Measurements from ENCODE around the gene FAM149A.

FAM149A gene

DNA sequence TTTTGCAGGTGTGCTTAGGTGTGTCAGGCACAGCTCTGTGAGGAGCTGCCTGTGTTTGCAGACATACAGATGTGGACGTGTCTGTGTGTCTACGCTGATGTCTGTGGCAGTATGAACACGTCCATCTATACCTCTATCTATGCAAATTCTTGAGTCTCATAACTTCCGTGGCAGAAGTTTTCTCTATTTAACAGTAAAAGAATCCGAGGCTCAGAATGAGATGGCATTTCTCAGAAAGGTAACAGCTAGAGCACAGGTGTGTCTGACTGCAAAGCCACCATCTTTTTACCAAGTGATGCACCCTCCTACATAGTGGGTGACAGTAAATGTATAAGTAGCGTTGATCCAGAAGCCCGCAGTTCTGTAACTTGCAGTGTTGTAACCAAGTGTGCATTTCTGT is 47.0 kb downstream of the FAM149A start:
- DNase-seq (ENCODE audit: insufficient read length, low spot score) (no peak), FAIRE-seq (no peak)

DNA sequence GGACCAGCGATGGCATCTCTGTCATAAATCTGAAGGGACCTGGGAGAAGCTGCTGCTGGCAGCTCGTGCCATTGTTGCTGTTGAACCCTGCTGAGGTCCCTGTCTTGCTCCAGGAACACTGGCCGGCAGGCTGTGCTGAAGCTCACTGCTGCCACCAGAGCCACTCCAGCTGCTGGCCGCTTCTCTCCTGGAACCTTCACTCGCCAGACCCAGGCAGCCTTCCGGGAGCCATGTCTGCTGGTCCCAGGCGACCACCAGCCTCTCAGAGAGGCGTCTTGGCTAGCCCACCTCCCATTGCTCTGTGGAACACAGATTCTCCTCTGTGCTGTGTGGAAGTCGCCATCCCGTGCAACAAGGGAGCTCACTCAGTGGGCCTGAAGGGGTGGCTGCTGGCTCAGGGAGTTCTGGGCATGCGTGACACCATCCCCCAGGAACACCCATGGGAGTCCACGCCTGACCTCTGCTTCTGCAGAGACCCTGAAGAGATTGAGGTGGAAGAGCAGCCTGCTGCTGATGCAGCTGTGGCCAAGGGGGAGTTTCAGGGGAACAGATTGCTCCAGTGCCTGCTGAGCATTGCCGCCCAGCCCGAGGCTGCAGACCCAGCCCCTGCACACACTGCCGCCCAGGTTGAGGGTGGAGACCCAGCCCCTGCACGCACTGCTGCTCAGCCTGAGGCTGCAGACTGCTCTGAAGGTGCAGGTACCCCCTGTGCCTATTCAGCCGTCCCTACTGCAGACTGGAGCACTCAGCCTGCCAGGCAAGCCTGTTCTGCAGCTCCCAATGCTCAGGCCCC is 53.7 kb downstream of the FAM149A start:
- DNase-seq (ENCODE audit: insufficient read length, low spot score) (no peak), FAIRE-seq (no peak)

GRCh38 chr4:186158966-186159365 is 54.5 kb downstream of the FAM149A start:
- DNase-seq (ENCODE audit: insufficient read length, low spot score) (no peak), FAIRE-seq (no peak)

GRCh38 chr4:186159613-186160012 is 55.1 kb downstream of the FAM149A start:
- DNase-seq (ENCODE audit: insufficient read length, low spot score) = no peak

DNA sequence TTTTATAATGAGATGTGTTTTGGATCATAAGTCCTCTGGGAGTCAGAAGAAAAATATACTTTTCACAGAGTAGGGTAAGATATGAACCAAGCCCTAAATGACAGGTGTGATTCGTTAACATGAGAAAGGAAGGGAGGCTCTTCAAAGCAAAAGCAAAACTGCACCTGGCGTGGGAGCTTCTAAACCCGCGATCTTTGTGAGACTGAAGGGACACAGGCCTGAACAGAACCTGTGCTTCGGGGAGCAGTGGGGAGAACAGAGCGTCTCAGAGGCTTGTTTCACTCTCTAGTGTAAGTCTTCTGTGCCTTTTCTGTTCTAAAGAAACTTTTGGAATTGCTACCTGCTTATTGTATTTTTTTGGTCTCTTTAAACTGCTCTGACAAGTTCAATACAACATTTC is 56.6 kb downstream of the FAM149A start:
- DNase-seq (ENCODE audit: insufficient read length, low spot score) (no peak), FAIRE-seq (no peak)

More at GRCh38 chr4:186159613-186160012, 55.1 kb downstream of the FAM149A start:
- FAIRE-seq = no peak

GRCh38 chr4:186166852-186167512 is 62.5 kb downstream of the FAM149A start:
- DNase-seq (ENCODE audit: insufficient read length, low spot score) (no peak), FAIRE-seq (no peak)

- DNase-seq (ENCODE audit: insufficient read length, low spot score) (no peak), FAIRE-seq (no peak)
These were observed 63.1 kb downstream of the FAM149A start for GRCh38 chr4:186167605-186168004.

GRCh38 chr4:186168750-186169149 is 64.2 kb downstream of the FAM149A start:
- FAIRE-seq = no peak
- DNase-seq (ENCODE audit: insufficient read length, low spot score) = no peak

DNA sequence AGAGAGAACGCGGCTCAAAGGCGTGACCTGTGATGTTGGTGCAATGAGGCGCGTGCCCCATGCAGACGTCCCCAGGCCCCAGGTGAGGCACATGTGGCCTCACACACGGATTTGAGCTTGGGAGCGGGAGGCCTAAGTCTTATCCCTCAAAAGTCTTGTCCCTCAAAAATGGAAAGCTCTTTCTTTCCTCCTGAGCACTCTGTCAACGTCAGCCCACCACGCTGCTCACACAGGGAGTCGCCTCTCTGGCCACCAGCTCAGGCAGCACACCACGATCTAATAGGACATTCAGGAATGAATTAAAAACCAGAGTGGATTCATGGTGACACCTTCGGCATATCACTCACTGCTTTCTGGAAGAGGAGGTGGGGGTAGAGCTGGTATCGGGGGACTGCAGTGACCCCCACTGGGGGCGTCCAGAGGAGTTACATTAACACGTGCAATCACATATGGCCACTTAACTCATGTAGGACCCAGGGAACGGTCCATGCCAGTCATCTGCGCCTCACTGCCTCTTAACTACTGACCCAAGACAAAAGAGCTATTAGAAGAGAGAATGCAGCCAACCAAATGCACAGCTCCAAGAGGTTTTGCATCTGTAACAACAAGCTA is 64.9 kb downstream of the FAM149A start:
- FAIRE-seq (no peak), DNase-seq (ENCODE audit: insufficient read length, low spot score) (no peak)

GRCh38 chr4:186169945-186170802 is 65.7 kb downstream of the FAM149A start:
- DNase-seq (ENCODE audit: insufficient read length, low spot score) (no peak), FAIRE-seq (no peak)

- DNase-seq (ENCODE audit: insufficient read length, low spot score) (no peak), FAIRE-seq (no peak)
These were observed 66.5 kb downstream of the FAM149A start for GRCh38 chr4:186170966-186171365.

- DNase-seq (ENCODE audit: insufficient read length, low spot score) (no peak), FAIRE-seq (no peak)
These were observed 68.0 kb downstream of the FAM149A start for GRCh38 chr4:186172546-186172945.

DNA sequence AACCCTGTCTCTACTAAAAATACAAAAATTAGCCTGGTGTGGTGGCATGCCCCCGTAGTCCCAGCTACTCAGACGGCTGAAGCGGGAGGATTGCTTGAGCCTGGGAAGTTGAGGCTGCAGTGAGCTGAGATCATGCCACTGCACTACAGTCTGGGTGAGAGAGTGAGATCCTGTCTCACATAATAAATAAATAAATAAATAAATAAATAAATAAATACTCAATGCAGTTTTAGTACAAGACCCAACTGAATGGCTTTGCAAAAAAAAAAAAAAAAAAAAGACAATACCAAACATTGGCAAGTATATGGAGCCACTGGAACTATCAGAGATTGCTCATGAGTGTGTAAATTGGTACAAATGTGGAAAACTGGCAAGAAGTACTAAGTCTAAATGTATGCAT is 83.6 kb downstream of the FAM149A start:
- FAIRE-seq (no peak), DNase-seq (ENCODE audit: insufficient read length, low spot score) (no peak)

- FAIRE-seq = no peak
- DNase-seq (ENCODE audit: insufficient read length, low spot score) = no peak
These were observed 85.2 kb downstream of the FAM149A start for GRCh38 chr4:186189656-186190055.

DNA sequence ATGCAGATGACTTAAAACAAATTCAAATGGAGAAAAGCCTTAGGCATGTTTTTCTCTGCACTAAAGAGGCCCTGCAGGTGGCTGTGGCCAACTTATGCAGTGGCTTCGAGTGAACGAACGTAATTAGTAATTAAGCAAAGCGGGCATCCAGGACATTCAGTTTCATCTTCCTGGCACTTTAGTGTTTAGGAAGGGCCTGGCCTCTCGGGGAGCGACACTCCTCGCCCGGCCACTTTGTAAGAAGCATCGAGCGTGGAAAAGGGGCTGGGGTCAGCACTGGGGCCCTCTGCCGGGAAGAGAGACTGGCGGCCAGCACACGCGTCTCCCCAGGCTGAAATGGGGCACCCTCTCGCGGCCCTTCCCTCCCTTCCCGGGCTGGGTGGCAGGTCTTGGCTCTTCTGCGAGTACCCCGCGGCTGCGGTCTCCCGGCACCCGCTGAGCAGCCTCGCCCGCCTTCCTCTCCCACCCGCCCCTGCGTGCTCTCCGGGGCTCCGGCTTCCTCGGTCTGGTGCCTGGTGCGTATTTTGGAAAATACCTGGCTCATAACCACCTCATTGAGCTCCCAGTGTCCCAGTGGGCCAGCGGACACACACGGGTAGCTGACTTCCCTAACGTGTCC is 86.2 kb downstream of the FAM149A start:
- peak; percentile 42 for DNase-seq (ENCODE audit: insufficient read length, low spot score)
- FAIRE-seq = no peak

GRCh38 chr4:186191200-186192065 is 86.9 kb downstream of the FAM149A start, which contains the start of gene CYP4V2:
CYP4V2 (plus strand) TSS chr4:186191567; CDS start chr4:186191824, 257 bp downstream.
- FAIRE-seq (peak; percentile 89), DNase-seq (ENCODE audit: insufficient read length, low spot score) (peak; percentile 76)

GRCh38 chr4:186192066-186192612 is 87.6 kb downstream of the FAM149A start:
- DNase-seq (ENCODE audit: insufficient read length, low spot score) (peak; percentile 53), FAIRE-seq (peak; percentile 57)

DNA sequence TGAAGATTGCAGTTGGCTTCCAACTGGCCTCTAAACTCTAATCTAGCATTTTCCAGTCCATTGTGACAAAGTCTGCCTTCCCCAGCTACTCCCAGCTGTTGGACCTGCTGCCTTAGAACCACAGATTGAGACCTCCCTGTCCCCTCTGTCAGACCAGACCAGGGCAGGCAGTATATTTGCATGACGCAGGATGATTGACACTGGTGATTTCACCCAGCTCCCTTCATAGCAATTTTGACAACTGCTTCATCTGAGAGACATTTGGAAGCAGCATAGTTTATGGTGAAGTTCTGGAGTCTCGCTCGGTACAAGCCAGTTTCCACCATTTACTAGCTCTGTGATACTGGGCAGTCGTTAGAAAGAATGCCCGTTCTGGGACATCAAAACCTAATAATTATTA is 89.3 kb downstream of the FAM149A start:
- FAIRE-seq = no peak
- no peak for DNase-seq (ENCODE audit: insufficient read length, low spot score)

GRCh38 chr4:186196063-186196462 is 91.6 kb downstream of the FAM149A start:
- FAIRE-seq = no peak
- DNase-seq (ENCODE audit: insufficient read length, low spot score) = no peak
